Thoracic aorta (tissue), 2 donors: ENCODE data around the gene PREP. TPM values are rescaled to one million over a fixed set of nuclear protein-coding genes. Genes with fewer than 3 reads are reported as not detected.

Experiments used
- ATAC-seq: fragments of 150-250 bp; one replicate; pipeline ENCODE4 v1.8.0; 2017; ENCODE audit warnings: low read depth; ENCODE audit not compliant: insufficient number of reproducible peaks, low FRiP score
- DNase-seq: peaks from one replicate; pipeline ENCODE4 v3.0.0-alpha.2; 2020; ENCODE audit warnings: low spot score
- H3K27ac ChIP-seq, 2 donors: fragments of 200-600 bp; sonication (generic); 1 replicate in 1 of 2; 2 replicates in 1 of 2; pipeline ENCODE4 v1.5.1; 2016; ENCODE audit warnings: mild to moderate bottlenecking in 2 of 2, moderate library complexity in 2 of 2
- H3K27me3 ChIP-seq: fragments of 200-600 bp; sonication (generic); replicated peaks from 2 replicates; pipeline ENCODE4 v1.6.0; 2016; ENCODE audit warnings: mild to moderate bottlenecking; ENCODE audit not compliant: insufficient read depth
- H3K36me3 ChIP-seq: fragments of 200-600 bp; sonication (generic); one replicate; pipeline ENCODE4 v1.5.1; 2016
- H3K4me1 ChIP-seq, 2 donors: fragments of 200-600 bp; sonication (generic); 1 replicate in 1 of 2; 2 replicates in 1 of 2; pipeline versions ENCODE4 v1.5.1 to v1.6.0; 2016; ENCODE audit warnings: low read depth in 2 of 2, mild to moderate bottlenecking in 1 of 2; ENCODE audit not compliant: control insufficient read depth in 1 of 2
- H3K4me3 ChIP-seq: fragments of 200-600 bp; sonication (generic); 2 replicates; pipeline ENCODE4 v1.5.1; 2016; ENCODE audit warnings: mild to moderate bottlenecking
- H3K9me3 ChIP-seq: fragments of 200-600 bp; sonication (generic); 2 replicates; pipeline ENCODE4 v1.5.1; 2016
- total RNA-seq, 2 donors: library from RNA; depleted of rRNA; stranded (reverse); fragments of >200 nt; gene quantifications; one replicate each; pipeline versions ENCODE4 v1.1.0 to v1.2.3, GENCODE V29; 2016
- TF ChIP-seq, protein P1 (sequence below): fragments of 200-600 bp; sonication (generic); IDR thresholded peaks from one replicate; pipeline ENCODE4 v1.5.1; 2019; ENCODE audit warnings: antibody characterized with exemption

The PREP gene
- total RNA-seq, 2 donors from 2014 or later = 12.6 to 17.9 TPM

DNA sequence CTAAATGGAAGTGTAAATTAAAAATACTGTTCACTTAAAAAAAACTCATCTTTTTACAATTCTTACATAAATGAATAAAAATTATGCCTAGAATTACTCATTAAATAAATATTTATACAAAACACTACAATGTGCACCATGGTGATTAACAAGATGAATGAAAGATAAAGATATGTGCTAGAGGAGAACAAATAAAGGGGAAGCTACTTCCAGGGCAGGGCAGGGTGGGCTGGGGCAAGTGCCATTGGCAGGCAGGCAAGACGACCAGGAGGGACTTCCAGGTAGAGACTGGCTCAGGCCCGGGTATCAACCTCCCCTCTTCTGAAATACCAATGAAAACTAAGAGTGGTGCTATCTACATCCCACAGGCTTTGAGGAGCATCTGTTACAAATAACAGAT, 20.4 kb downstream of the PREP start:
- Histone ChIP-seq H3K27me3 (no peaks in the 10 kb centered on the region), H3K9me3 (no peaks in the 10 kb centered on the region), H3K27ac (no peak overlapping the region), H3K36me3 (no peaks in the 10 kb centered on the region), H3K4me3 (no peak overlapping the region), H3K4me1 (peaks cover 0 to 5% of the 10 kb centered on the region in 2 donors)
- no peak for DNase-seq
- no peak for ATAC-seq
- TF ChIP-seq, protein P1, sequence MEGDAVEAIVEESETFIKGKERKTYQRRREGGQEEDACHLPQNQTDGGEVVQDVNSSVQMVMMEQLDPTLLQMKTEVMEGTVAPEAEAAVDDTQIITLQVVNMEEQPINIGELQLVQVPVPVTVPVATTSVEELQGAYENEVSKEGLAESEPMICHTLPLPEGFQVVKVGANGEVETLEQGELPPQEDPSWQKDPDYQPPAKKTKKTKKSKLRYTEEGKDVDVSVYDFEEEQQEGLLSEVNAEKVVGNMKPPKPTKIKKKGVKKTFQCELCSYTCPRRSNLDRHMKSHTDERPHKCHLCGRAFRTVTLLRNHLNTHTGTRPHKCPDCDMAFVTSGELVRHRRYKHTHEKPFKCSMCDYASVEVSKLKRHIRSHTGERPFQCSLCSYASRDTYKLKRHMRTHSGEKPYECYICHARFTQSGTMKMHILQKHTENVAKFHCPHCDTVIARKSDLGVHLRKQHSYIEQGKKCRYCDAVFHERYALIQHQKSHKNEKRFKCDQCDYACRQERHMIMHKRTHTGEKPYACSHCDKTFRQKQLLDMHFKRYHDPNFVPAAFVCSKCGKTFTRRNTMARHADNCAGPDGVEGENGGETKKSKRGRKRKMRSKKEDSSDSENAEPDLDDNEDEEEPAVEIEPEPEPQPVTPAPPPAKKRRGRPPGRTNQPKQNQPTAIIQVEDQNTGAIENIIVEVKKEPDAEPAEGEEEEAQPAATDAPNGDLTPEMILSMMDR = no peak

DNA sequence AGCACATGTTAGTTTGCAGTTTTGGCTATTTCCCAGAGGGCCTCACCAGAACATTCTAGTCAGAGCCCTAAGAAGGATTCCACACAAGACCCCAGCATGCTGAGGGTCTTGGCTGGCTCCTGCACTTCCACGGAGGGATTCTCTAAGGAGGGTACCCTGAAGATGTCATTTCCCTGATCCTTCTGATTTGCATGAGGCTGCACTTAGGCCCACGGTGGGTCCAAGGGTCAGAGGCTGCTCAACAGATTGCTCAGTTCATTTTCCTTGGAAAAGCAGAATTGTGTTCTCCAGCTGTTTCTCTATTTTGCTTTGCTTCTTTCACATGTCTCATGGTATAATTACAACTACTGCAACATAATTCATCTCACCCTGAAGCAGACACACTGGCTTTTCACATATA, 22.2 kb downstream of the PREP start:
- TF ChIP-seq, protein P1 = no peak
- peaks cover 0 to 5% of the 10 kb centered on the region in 2 donors for H3K4me1 ChIP-seq
- H3K27me3 ChIP-seq = no peaks in the 10 kb centered on the region
- no peak overlapping the region for H3K4me3 ChIP-seq
- ATAC-seq (no peak), DNase-seq (no peak)
- no peaks in the 10 kb centered on the region for H3K36me3 ChIP-seq
- no peaks in the 10 kb centered on the region for H3K9me3 ChIP-seq
- H3K27ac ChIP-seq = no peak overlapping the region

DNA sequence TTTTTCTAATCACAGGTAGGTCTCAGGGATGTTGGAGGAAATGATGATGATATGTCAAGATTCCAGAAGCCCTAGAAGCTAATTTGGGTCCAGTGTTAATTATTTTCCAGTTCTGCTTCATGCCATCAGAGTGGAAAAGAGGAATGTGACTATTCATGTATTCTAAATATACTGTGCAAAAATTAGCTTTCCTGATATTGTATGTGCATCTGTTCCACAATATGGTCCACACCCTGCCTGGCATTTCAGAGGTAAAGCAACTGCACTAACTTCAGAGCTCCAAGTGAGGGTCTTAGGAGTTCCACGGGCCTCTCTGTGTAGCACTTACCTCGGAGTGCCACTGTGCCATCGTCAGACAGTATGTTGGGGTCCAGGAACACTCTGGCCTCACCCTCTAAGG, 27.1 kb downstream of the PREP start:
- no peak for DNase-seq
- ATAC-seq = no peak
- TF ChIP-seq, protein P1 = no peak
- Histone ChIP-seq H3K27me3 (no peaks in the 10 kb centered on the region), H3K9me3 (no peaks in the 10 kb centered on the region), H3K4me3 (no peak overlapping the region), H3K36me3 (peaks cover 12% of the 10 kb centered on the region), H3K4me1 (peaks cover 0 to 4% of the 10 kb centered on the region in 2 donors), H3K27ac (no peak overlapping the region)

DNA sequence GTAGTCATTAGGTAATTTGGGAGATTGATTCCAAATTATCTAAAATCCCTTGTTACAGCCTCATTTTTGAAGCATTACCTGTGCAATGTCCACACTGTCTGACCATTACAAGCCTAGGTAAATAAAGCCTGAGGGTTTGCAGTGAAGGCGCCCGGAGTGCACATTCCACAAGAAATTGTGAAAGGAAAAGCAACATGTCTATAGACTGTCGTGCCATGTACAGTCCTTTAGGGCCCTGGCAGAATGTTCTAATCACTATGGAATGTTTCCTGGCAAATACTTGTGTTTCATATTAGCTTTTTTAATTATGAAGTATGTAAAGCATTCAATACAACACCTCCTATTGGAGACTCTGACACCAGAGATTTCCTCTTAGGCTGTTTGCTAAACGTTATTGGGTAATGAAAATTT, 28.9 kb downstream of the PREP start:
- ATAC-seq (no peak), DNase-seq (no peak)
- no peak overlapping the region for H3K27ac ChIP-seq
- peaks cover 12% of the 10 kb centered on the region for H3K36me3 ChIP-seq
- TF ChIP-seq, protein P1 = no peak
- H3K4me1 ChIP-seq = peaks cover 0 to 4% of the 10 kb centered on the region in 2 donors
- H3K4me3 ChIP-seq = no peak overlapping the region
- H3K9me3 ChIP-seq = no peaks in the 10 kb centered on the region
- no peaks in the 10 kb centered on the region for H3K27me3 ChIP-seq

DNA sequence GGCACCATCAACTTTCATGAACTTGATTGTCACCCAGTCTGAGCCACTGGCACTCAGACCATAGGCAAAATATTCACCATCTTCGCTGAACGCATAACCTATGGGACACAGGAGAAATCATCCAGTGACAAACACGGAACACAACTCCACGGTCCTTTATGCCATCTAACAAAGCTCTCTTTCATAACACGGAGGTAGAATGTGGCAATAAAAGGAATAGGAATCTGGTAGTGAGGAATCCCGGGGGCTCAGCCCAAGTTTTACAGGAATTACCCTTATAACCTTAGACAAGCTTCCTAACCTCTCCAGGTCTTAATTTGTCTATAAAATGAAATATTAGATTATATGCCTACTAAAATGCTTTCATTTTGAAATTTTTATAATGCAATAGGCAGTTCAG, 29.4 kb downstream of the PREP start:
- Histone ChIP-seq H3K27me3 (no peaks in the 10 kb centered on the region), H3K27ac (no peak overlapping the region), H3K36me3 (peaks cover 15% of the 10 kb centered on the region), H3K9me3 (no peaks in the 10 kb centered on the region), H3K4me1 (peaks cover 0 to 4% of the 10 kb centered on the region in 2 donors), H3K4me3 (no peak overlapping the region)
- TF ChIP-seq, protein P1 = no peak
- DNase-seq = no peak
- no peak for ATAC-seq
